HEK293 (cell line): Measurements from ENCODE around the gene TAAR5.

Source experiments
- CTCF ChIA-PET: fragments of 350-600 bp; formaldehyde crosslinking; extraction: SDS; loops from one replicate; lab custom pipeline; 2021; ENCODE audit warnings: antibody characterized with exemption; lab: Yijun Ruan, JAX
- POLR2A ChIA-PET: fragments of 300-600 bp; formaldehyde crosslinking; extraction: SDS; loops from one replicate; lab custom pipeline; 2020; ENCODE audit warnings: antibody characterized with exemption, inconsistent platforms; lab: Yijun Ruan, JAX
- H3K27ac ChIP-seq: fragments of 200-500 bp; sonication (Bioruptor generic); 2 replicates; pipeline ENCODE4 v1.5.1; 2014; ENCODE audit warnings: low read depth, low read length, control low read depth, inconsistent platforms; ENCODE audit errors: extremely low read depth
- H3K36me3 ChIP-seq, 2 experiments: fragments of 200-500 bp in 1 of 2; sonication (Bioruptor generic) in 1 of 2; 1 replicate in 1 of 2; 2 replicates in 1 of 2; pipeline ENCODE4 v1.5.1; 2014 to 2017; ENCODE audit warnings: inconsistent platforms in 2 of 2, low read length in 2 of 2; ENCODE audit not compliant: control insufficient read depth in 2 of 2, insufficient read depth in 1 of 2
- H3K4me1 ChIP-seq: fragments of 200-500 bp; sonication (Bioruptor generic); 2 replicates; pipeline ENCODE4 v1.5.1; 2014; ENCODE audit warnings: mild to moderate bottlenecking, low read length, inconsistent platforms; ENCODE audit not compliant: control insufficient read depth, insufficient read depth
- H3K4me3 ChIP-seq: 2 replicates; pipeline ENCODE4 v1.5.1; 2011; ENCODE audit warnings: low read depth, mild to moderate bottlenecking, control low read depth, low read length, moderate library complexity
- H3K9me3 ChIP-seq: fragments of 200-500 bp; sonication (Bioruptor generic); 2 replicates; pipeline ENCODE4 v1.5.1; 2014; ENCODE audit warnings: low read depth, low read length, inconsistent platforms; ENCODE audit not compliant: control insufficient read depth, insufficient read depth
- BCL11B ChIP-seq: fragments of 450-650 bp; formaldehyde crosslinking; IDR thresholded peaks from 2 replicates; pipeline ENCODE4 v1.5.1; 2016; ENCODE audit warnings: low read depth, missing biosample characterization, missing genetic modification characterization
- PRDM2 ChIP-seq: fragments of 450-650 bp; formaldehyde crosslinking; IDR thresholded peaks from 2 replicates; pipeline ENCODE4 v1.5.1; 2016; ENCODE audit warnings: missing biosample characterization, missing genetic modification characterization, borderline replicate concordance
- PRDM4 ChIP-seq: fragments of 450-650 bp; formaldehyde crosslinking; IDR thresholded peaks from 2 replicates; pipeline ENCODE4 v1.5.1; 2017; ENCODE audit warnings: missing biosample characterization, missing genetic modification characterization
- PRDM6 ChIP-seq: fragments of 450-650 bp; formaldehyde crosslinking; IDR thresholded peaks from 2 replicates; pipeline ENCODE4 v1.5.1; 2017; ENCODE audit warnings: missing biosample characterization, missing genetic modification characterization
- SCRT1 ChIP-seq: fragments of 450-650 bp; formaldehyde crosslinking; IDR thresholded peaks from 2 replicates; pipeline ENCODE4 v1.5.1; 2016; ENCODE audit warnings: missing biosample characterization, missing genetic modification characterization, borderline replicate concordance
- SP7 ChIP-seq: fragments of 450-650 bp; formaldehyde crosslinking; IDR thresholded peaks from 2 replicates; pipeline ENCODE4 v1.5.1; 2016; ENCODE audit warnings: missing biosample characterization, missing genetic modification characterization
- ZBTB26 ChIP-seq: fragments of 450-650 bp; formaldehyde crosslinking; optimal IDR thresholded peaks from 2 replicates; pipeline ENCODE3; 2016; ENCODE audit warnings: missing biosample characterization, mild to moderate bottlenecking, missing genetic modification characterization
- ZNF184 ChIP-seq: fragments of 450-650 bp; IDR thresholded peaks from 2 replicates; pipeline ENCODE4 v1.5.1; 2018; ENCODE audit warnings: missing biosample characterization, mild to moderate bottlenecking, missing genetic modification characterization
- ZNF266 ChIP-seq: fragments of 450-650 bp; formaldehyde crosslinking; IDR thresholded peaks from 2 replicates; pipeline ENCODE4 v1.5.1; 2016; ENCODE audit warnings: missing biosample characterization, missing genetic modification characterization, low read depth
- ZNF280D ChIP-seq: fragments of 450-650 bp; formaldehyde crosslinking; IDR thresholded peaks from 2 replicates; pipeline ENCODE4 v1.5.1; 2016; ENCODE audit warnings: missing biosample characterization, missing genetic modification characterization
- ZNF362 ChIP-seq: fragments of 450-650 bp; formaldehyde crosslinking; IDR thresholded peaks from 2 replicates; pipeline ENCODE4 v1.5.1; 2016; ENCODE audit warnings: missing biosample characterization, missing genetic modification characterization
- ZNF433 ChIP-seq: fragments of 450-650 bp; formaldehyde crosslinking; IDR thresholded peaks from 2 replicates; pipeline ENCODE4 v1.5.1; 2016; ENCODE audit warnings: missing biosample characterization, missing genetic modification characterization, low read depth
- ZNF529 ChIP-seq: fragments of 450-650 bp; formaldehyde crosslinking; IDR thresholded peaks from 2 replicates; pipeline ENCODE4 v1.5.1; 2017; ENCODE audit warnings: missing genetic modification characterization, missing biosample characterization; ENCODE audit not compliant: insufficient replicate concordance
- ZNF580 ChIP-seq: fragments of 450-650 bp; formaldehyde crosslinking; IDR thresholded peaks from 2 replicates; pipeline ENCODE4 v1.5.1; 2016; ENCODE audit warnings: missing biosample characterization, missing genetic modification characterization
- ZNF660 ChIP-seq: fragments of 450-650 bp; IDR thresholded peaks from 2 replicates; pipeline ENCODE4 v1.5.1; 2018; ENCODE audit warnings: missing biosample characterization, mild to moderate bottlenecking, missing genetic modification characterization
- ZNF777 ChIP-seq: fragments of 450-650 bp; formaldehyde crosslinking; IDR thresholded peaks from 2 replicates; pipeline ENCODE4 v1.5.1; 2017; ENCODE audit warnings: missing biosample characterization, missing genetic modification characterization, borderline replicate concordance
- ZSCAN5A ChIP-seq: fragments of 450-650 bp; formaldehyde crosslinking; IDR thresholded peaks from 2 replicates; pipeline ENCODE4 v1.5.1; 2016; ENCODE audit warnings: missing biosample characterization, missing genetic modification characterization

The TAAR5 gene

GRCh38 chr6:132616677-132617076 lies 27.1 kb upstream of the TAAR5 start (continued):
- TF ChIP-seq ZNF362 (tag by site-specific recombination) = no peak
- TF ChIP-seq BCL11B = no peak
- no peak for TF ChIP-seq SCRT1 (tag by site-specific recombination)
- no peak for TF ChIP-seq ZNF529 (tag by site-specific recombination)
- no peak for TF ChIP-seq PRDM6 (tag by site-specific recombination)

- Histone ChIP-seq H3K4me1 (no peaks in the 10 kb centered on the region), H3K36me3 (no peaks in the 10 kb centered on the region), H3K9me3 (no peaks in the 10 kb centered on the region), H3K4me3 (no peak overlapping the region), H3K27ac (no peak overlapping the region)
- POLR2A ChIA-PET = no interaction called here
- CTCF ChIA-PET = no interaction called here
- TF ChIP-seq ZBTB26 (tag by site-specific recombination) (no peak), ZNF184 (tag by site-specific recombination) (no peak), PRDM2 (tag by site-specific recombination) (no peak), ZNF433 (no peak), SP7 (tag by site-specific recombination) (no peak), ZNF660 (tag by site-specific recombination) (no peak), ZNF280D (no peak), ZSCAN5A (tag by site-specific recombination) (no peak), ZNF266 (tag by site-specific recombination) (no peak), ZNF580 (tag by site-specific recombination) (no peak), ZNF777 (tag by site-specific recombination) (no peak), PRDM4 (tag by site-specific recombination) (no peak)
Observed at GRCh38 chr6:132614554-132614953, 25.0 kb upstream of the TAAR5 start.
